HCT116 (cell line): ENCODE results near the gene CCDC142. TPM values are rescaled to one million over a fixed set of nuclear protein-coding genes. Genes with fewer than 3 reads are reported as not detected.

Experiments used
- ATAC-seq: fragments of 200-7000 bp; cut with Tn5 transposase; 2 replicates; pipeline ENCODE4 v1.9.1; 2020; ENCODE audit warnings: mild to moderate bottlenecking, moderate library complexity
- BruUV-seq: library from RNA; stranded (reverse); fragments of 400-500 nt; replicated peaks from 2 replicates; lab custom pipeline; 2021; lab: Mats Ljungman, UMichigan
- CTCF ChIA-PET: fragments of 300-600 bp; sonication (Branson Sonifier 250); formaldehyde crosslinking; loops from one replicate; lab custom pipeline; 2021; ENCODE audit warnings: antibody characterized with exemption; lab: Charles Lee
- POLR2A ChIA-PET: fragments of 300-600, 350-600 bp; sonication (Branson Sonifier 250); formaldehyde crosslinking; loops from one replicate; lab custom pipeline; 2021; ENCODE audit warnings: antibody characterized with exemption; lab: Charles Lee
- RAD21 ChIA-PET, 2 experiments: fragments of 300-600 bp; sonication (Branson Sonifier 250); formaldehyde crosslinking; loops; one replicate each; lab custom pipeline; 2023; ENCODE audit warnings: low total read pairs in 2 of 2; ENCODE audit not compliant: uncharacterized antibody in 2 of 2, unreplicated experiment in 2 of 2, low non-redundant PET in 1 of 2; lab: Charles Lee
- DNase-seq: peaks from one replicate; pipeline ENCODE4 v3.0.0-alpha.2; 2010; ENCODE audit warnings: low read depth, low spot score
- H2AFZ ChIP-seq: fragments of 200-600 bp; shearing (Covaris generic), sonication (generic); 2 replicates; pipeline ENCODE4 v1.6.1; 2017; ENCODE audit warnings: low read depth, mixed run types, mixed read lengths, antibody characterized with exemption, low read length; ENCODE audit not compliant: poor library complexity, severe bottlenecking
- H3K27ac ChIP-seq: 2 replicates; pipeline ENCODE4 v1.5.1; 2012; ENCODE audit warnings: low read depth, low read length
- H3K27me3 ChIP-seq: fragments of 200-600 bp; sonication (generic); 2 replicates; pipeline ENCODE4 v1.6.1; 2016; ENCODE audit warnings: mixed run types, low read length, mixed read lengths; ENCODE audit not compliant: insufficient read depth
- H3K36me3 ChIP-seq, 2 experiments: fragments of 200-500 bp in 1 of 2; fragments of 200-600 bp in 1 of 2; sonication (Bioruptor generic) in 1 of 2; sonication (generic) in 1 of 2; 2 replicates each; pipeline versions ENCODE4 v1.5.1 to v1.6.1; 2014 to 2016; ENCODE audit warnings: low read length in 2 of 2, inconsistent platforms in 1 of 2, mixed read lengths in 1 of 2, mixed run types in 1 of 2; ENCODE audit not compliant: insufficient read depth in 2 of 2, control insufficient read depth in 1 of 2
- H3K4me1 ChIP-seq, 2 experiments: fragments of 200-600 bp in 1 of 2; sonication (generic) in 1 of 2; 2 replicates each; pipeline versions ENCODE4 v1.5.1 to v1.6.1; 2012 to 2017; ENCODE audit warnings: low read length in 2 of 2, inconsistent platforms in 1 of 2, mild to moderate bottlenecking in 1 of 2, mixed read lengths in 1 of 2, mixed run types in 1 of 2, moderate library complexity in 1 of 2; ENCODE audit not compliant: insufficient read depth in 2 of 2, control insufficient read depth in 1 of 2
- H3K4me2 ChIP-seq: fragments of 200-600 bp; sonication (generic); 2 replicates; pipeline ENCODE4 v1.6.1; 2017; ENCODE audit warnings: mixed run types, low read length, mixed read lengths
- H3K4me3 ChIP-seq, 2 experiments: fragments of 200-600 bp in 1 of 2; sonication (generic) in 1 of 2; replicated peaks in 1 of 2; 2 replicates each; pipeline ENCODE4 v1.5.1; 2011 to 2016; ENCODE audit warnings: low read length in 2 of 2, control low read depth in 1 of 2, low read depth in 1 of 2, mild to moderate bottlenecking in 1 of 2, mixed read lengths in 1 of 2, mixed run types in 1 of 2
- H3K79me2 ChIP-seq: fragments of 200-600 bp; sonication (generic); 2 replicates; pipeline ENCODE4 v1.6.1; 2017; ENCODE audit warnings: mild to moderate bottlenecking, mixed run types, low read length, moderate library complexity, mixed read lengths; ENCODE audit not compliant: insufficient read depth
- H3K9ac ChIP-seq: fragments of 200-600 bp; sonication (generic); 2 replicates; pipeline ENCODE4 v1.6.1; 2016; ENCODE audit warnings: low read length, mixed read lengths
- H3K9me2 ChIP-seq: fragments of 200-600 bp; sonication (generic), shearing (Covaris generic); 2 replicates; pipeline ENCODE4 v1.6.1; 2017; ENCODE audit warnings: mixed run types, mild to moderate bottlenecking, moderate library complexity; ENCODE audit not compliant: insufficient read depth
- H3K9me3 ChIP-seq, 2 experiments: fragments of 200-500 bp in 1 of 2; fragments of 200-600 bp in 1 of 2; sonication (Bioruptor generic) in 1 of 2; sonication (generic) in 1 of 2; 2 replicates each; pipeline ENCODE4 v1.6.1; 2014 to 2017; ENCODE audit warnings: low read length in 2 of 2, mixed read lengths in 2 of 2, inconsistent platforms in 1 of 2, low read depth in 1 of 2, mild to moderate bottlenecking in 1 of 2, mixed run types in 1 of 2, moderate library complexity in 1 of 2; ENCODE audit not compliant: control insufficient read depth in 1 of 2, insufficient read depth in 1 of 2
- H4K20me1 ChIP-seq: fragments of 200-600 bp; sonication (generic), shearing (Covaris generic); 2 replicates; pipeline ENCODE4 v1.6.1; 2017; ENCODE audit warnings: mixed run types, mild to moderate bottlenecking, moderate library complexity; ENCODE audit not compliant: insufficient read depth
- ATF3 ChIP-seq: IDR thresholded peaks from 2 replicates; pipeline ENCODE4 v1.6.1; 2012
- CBX3 ChIP-seq: IDR thresholded peaks from 2 replicates; pipeline ENCODE4 v1.6.1; 2012; ENCODE audit warnings: low read depth
- CTCF ChIP-seq, 3 experiments: fragments of 200-600 bp in 1 of 3; sonication (generic) in 1 of 3; IDR thresholded peaks in 2 of 3; conservative IDR thresholded peaks in 1 of 3; 2 replicates each; pipeline ENCODE4 v1.5.1; 2012 to 2017; ENCODE audit warnings: low read depth in 2 of 3, low read length in 2 of 3, antibody characterized with exemption in 1 of 3, borderline replicate concordance in 1 of 3, control low read depth in 1 of 3, mild to moderate bottlenecking in 1 of 3, mixed read lengths in 1 of 3, mixed run types in 1 of 3, moderate library complexity in 1 of 3; ENCODE audit not compliant: insufficient read depth in 1 of 3
- EGR1 ChIP-seq: IDR thresholded peaks from 2 replicates; pipeline ENCODE4 v1.6.1; 2012; ENCODE audit warnings: low read depth
- EZH2phosphoT487 ChIP-seq: fragments of 200-600 bp; IDR thresholded peaks from 2 replicates; pipeline ENCODE4 v1.6.1; 2018; ENCODE audit warnings: antibody characterized with exemption, borderline replicate concordance
- REST ChIP-seq: IDR thresholded peaks from 2 replicates; pipeline ENCODE4 v1.6.1; 2012; ENCODE audit warnings: low read depth
- SRF ChIP-seq: IDR thresholded peaks from 2 replicates; pipeline ENCODE4 v1.6.1; 2012; ENCODE audit warnings: low read depth
- TCF7L2 ChIP-seq: IDR thresholded peaks from 2 replicates; pipeline ENCODE4 v1.7.0; 2011; ENCODE audit warnings: borderline replicate concordance, inconsistent platforms; ENCODE audit not compliant: insufficient read depth, insufficient read length; ENCODE audit errors: extremely low read depth
- YY1 ChIP-seq: IDR thresholded peaks from 2 replicates; pipeline ENCODE4 v1.6.1; 2011; ENCODE audit warnings: low read length, low read depth, moderate library complexity, mild to moderate bottlenecking; ENCODE audit not compliant: insufficient replicate concordance; ENCODE audit errors: extremely low read depth
- ZNF274 ChIP-seq: fragments of 200-500 bp; sonication (Bioruptor generic); IDR thresholded peaks from 2 replicates; pipeline ENCODE4 v1.6.1; 2014; ENCODE audit warnings: mild to moderate bottlenecking, low read depth, low read length, inconsistent platforms
- intact Hi-C: fragments of 100-400 bp; cut with micrococcal nuclease; formaldehyde crosslinking; loops from 2 replicates; pipeline ENCODE4 v1.10.0; 2022
- total RNA-seq: library from RNA; stranded (reverse); gene quantifications from one replicate; pipeline ENCODE4 v1.2.1, GENCODE V29; 2021; ENCODE audit not compliant: unreplicated experiment

CCDC142 gene
- total RNA-seq, 1 experiment from 2014 or later, result 15.0 TPM

GRCh38 chr2:74482801-74483674 lies at the start of gene CCDC142, which contains the start of gene TTC31 (continued):
- TF ChIP-seq SRF, result no peak
- TF ChIP-seq EZH2phosphoT487, result no peak
- peak; percentile 100 for TF ChIP-seq YY1
- TF ChIP-seq ATF3, result no peak
- peak; percentile 50 for TF ChIP-seq CBX3
- TF ChIP-seq ZNF274, result no peak
- TF ChIP-seq EGR1, result peak; percentile 76
- TF ChIP-seq CTCF (IDR thresholded peaks at IDR 0.05 in 2 of 3, conservative IDR thresholded peaks at IDR 0.05 in 1 of 3; ENCODE audit: borderline replicate concordance in 1 of 3, insufficient read depth in 1 of 3, low read depth in 2 of 3, low read length in 2 of 3), result peak; percentile 86 to 91 (median 91)

- H4K20me1 ChIP-seq, result no peaks in the 10 kb centered on the region
- H3K9me3 ChIP-seq, result no peaks in the 10 kb centered on the region
- BruUV-seq, result no TSS peak
- CTCF ChIA-PET, result interaction anchor here (0.8 to 2.3 kb wide), 8 partner anchors 13 to 705 kb away, joined by 3 to 12 read pairs (median 6); partner anchors contain the start of genes CCDC142 and TTC31
- H3K9ac ChIP-seq, result no peak overlapping the region
- no peak overlapping the region for H3K4me3 ChIP-seq
- intact Hi-C loops, result loop anchor here (1.0 to 5.0 kb wide), 2 partner anchors 199 to 280 kb away; no protein-coding TSS in a partner anchor
- TF ChIP-seq ATF3 (no peak), CTCF (IDR thresholded peaks at IDR 0.05 in 2 of 3, conservative IDR thresholded peaks at IDR 0.05 in 1 of 3; ENCODE audit: borderline replicate concordance in 1 of 3, insufficient read depth in 1 of 3, low read depth in 2 of 3, low read length in 2 of 3) (peak in 2 of 3 experiments; percentile 35 to 53; a peak in 3 of 6 replicates), REST (no peak), TCF7L2 (no peak), SRF (no peak)
- POLR2A ChIA-PET, result interaction anchor here (1.3 kb wide), 1 partner anchor 28 kb away, joined by 4 read pairs; no protein-coding TSS in a partner anchor
- no peak for ATAC-seq
- H3K79me2 ChIP-seq, result peaks cover 34% of the 10 kb centered on the region
- H3K9me2 ChIP-seq, result no peaks in the 10 kb centered on the region
- H3K27me3 ChIP-seq, result no peaks in the 10 kb centered on the region
- H3K4me2 ChIP-seq, result no peak overlapping the region
- no peak overlapping the region for H3K27ac ChIP-seq
- H3K4me1 ChIP-seq, result peaks cover 14 to 22% of the 10 kb centered on the region in 2 experiments
- peaks cover 8 to 14% of the 10 kb centered on the region in 2 experiments; a peak in 3 of 4 replicates for H3K36me3 ChIP-seq
- DNase-seq, result no peak
- RAD21 ChIA-PET, result interaction anchor here in 1 of 2 experiments (0.6 kb wide), 1 partner anchor 48 kb away, joined by 3 read pairs; no protein-coding TSS in a partner anchor
- H2AFZ ChIP-seq, result no peak overlapping the region
Measured at GRCh38 chr2:74532222-74532621, 49.4 kb upstream of the CCDC142 start.
